Ovary (tissue), 3 donors: ENCODE results near the gene SRD5A3.

Experiments
- EP300 ChIP-seq: sonication (generic); formaldehyde crosslinking; IDR thresholded peaks from one replicate; pipeline ENCODE4 v1.6.1; 2017; ENCODE audit warnings: antibody characterized with exemption
- POLR2A ChIP-seq: fragments of 450-650 bp; IDR thresholded peaks from one replicate; pipeline ENCODE4 v1.6.1; 2017; ENCODE audit warnings: antibody characterized with exemption, mild to moderate bottlenecking, moderate library complexity
- TF ChIP-seq, protein P1 (sequence below), 3 donors: fragments of 450-650 bp in 2 of 3; fragments of 200-600 bp in 1 of 3; IDR thresholded peaks; one replicate each; pipeline versions ENCODE4 v1.5.1 to v1.8.0; 2016 to 2022; ENCODE audit warnings: antibody characterized with exemption in 3 of 3, mild to moderate bottlenecking in 1 of 3
- donor health status: DM: no; HTN: no; CAD: no.

DNA sequence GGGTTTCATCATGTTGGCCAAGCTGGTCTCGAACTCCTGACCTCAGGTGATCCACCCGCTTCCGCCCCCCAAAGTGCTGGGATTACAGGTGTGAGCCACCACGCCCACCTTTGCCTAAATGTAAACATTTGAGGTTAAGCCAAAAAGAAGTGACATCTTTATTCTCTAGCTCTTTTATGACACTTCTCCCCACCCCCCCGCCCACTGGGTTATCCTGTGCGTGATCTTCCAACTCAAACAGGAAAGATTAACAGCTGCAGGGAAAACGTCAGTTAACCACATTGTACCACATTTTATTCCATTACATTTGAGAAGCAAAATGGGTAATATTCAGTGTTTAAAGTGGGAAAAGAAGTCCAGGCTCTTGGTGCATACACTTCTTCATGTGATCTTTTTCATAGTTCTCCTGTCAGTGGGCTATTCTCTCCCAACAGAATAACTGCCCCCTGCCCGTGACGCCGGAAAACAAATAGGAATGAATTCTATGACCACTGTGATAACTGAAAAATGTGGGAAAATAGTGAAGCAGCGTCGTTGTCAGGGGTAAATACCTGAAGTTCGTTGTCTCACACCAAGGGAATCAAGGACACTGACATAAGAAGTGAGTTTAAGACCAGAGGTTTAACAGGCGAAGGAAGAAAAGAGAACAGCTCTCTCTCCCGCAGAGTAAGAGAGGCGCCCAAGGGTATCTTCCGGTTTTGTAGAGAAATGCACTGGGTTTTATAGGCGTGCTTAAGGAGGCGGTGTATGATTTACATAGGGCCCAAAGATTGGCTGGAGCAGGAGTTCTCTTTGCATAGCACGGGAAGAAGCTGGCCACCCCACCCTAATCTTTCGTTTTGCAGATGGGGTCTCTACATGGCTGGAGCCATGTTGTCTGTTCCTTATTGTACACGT is 9.7 kb upstream of the SRD5A3 start:
- TF ChIP-seq, protein P1, sequence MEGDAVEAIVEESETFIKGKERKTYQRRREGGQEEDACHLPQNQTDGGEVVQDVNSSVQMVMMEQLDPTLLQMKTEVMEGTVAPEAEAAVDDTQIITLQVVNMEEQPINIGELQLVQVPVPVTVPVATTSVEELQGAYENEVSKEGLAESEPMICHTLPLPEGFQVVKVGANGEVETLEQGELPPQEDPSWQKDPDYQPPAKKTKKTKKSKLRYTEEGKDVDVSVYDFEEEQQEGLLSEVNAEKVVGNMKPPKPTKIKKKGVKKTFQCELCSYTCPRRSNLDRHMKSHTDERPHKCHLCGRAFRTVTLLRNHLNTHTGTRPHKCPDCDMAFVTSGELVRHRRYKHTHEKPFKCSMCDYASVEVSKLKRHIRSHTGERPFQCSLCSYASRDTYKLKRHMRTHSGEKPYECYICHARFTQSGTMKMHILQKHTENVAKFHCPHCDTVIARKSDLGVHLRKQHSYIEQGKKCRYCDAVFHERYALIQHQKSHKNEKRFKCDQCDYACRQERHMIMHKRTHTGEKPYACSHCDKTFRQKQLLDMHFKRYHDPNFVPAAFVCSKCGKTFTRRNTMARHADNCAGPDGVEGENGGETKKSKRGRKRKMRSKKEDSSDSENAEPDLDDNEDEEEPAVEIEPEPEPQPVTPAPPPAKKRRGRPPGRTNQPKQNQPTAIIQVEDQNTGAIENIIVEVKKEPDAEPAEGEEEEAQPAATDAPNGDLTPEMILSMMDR (IDR thresholded peaks at IDR 0.05): no peak
- TF ChIP-seq POLR2A: no peak
- TF ChIP-seq EP300: no peak
